GM10248 (cell line): Measurements from ENCODE around the gene HSP90AB1.

Experiments used
- CTCF ChIA-PET: fragments of 300-600 bp; sonication (Branson Sonifier 250); formaldehyde crosslinking; extraction: SDS; loops from one replicate; lab custom pipeline; 2021; ENCODE audit warnings: antibody characterized with exemption; lab: Yijun Ruan, JAX
- POLR2A ChIA-PET: fragments of 350-650 bp; sonication (Branson Sonifier 250); formaldehyde crosslinking; extraction: SDS; loops from one replicate; lab custom pipeline; 2020; ENCODE audit warnings: antibody characterized with exemption; lab: Yijun Ruan, JAX
- DNase-seq: peaks from one replicate; pipeline ENCODE4 v3.0.0; 2012; ENCODE audit errors: extremely low spot score
- CTCF ChIP-seq: IDR thresholded peaks from 2 replicates; pipeline ENCODE4 v1.5.1; 2012; ENCODE audit warnings: mild to moderate bottlenecking, low read depth; ENCODE audit errors: extremely low read depth, missing control alignments, control extremely low read depth

Gene HSP90AB1

GRCh38 chr6:44300292-44300823 lies 53.5 kb downstream of the HSP90AB1 start:
- no peak for TF ChIP-seq CTCF
- ChIA-PET CTCF (interaction anchor here (1.5 to 13.1 kb wide), 5 partner anchors 9 to 33 kb away, joined by 3 to 182 read pairs (median 11); partner anchors contain the start of genes AARS2, NFKBIE and TMEM151B), POLR2A (no interaction called here)
- no peak for DNase-seq

DNA sequence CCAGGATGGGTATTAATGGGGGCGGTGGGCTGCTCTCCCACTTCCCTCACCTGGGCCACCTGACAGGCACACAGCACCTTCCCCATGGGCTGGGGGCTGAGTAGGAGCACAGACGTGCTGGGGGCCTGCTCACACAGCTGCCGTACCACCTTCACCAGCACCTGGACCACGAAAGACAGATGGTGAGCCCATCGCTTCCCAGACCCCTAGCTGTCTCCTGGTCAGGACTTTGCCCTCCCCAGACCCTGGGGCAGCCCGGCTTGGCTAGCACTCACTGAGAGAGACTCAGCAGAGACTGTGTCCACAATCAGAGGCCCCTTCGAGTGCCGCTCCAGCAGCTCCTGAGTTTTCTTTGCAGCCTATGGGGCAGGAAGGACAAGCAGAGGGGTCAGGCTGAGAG lies 54.2 kb downstream of the HSP90AB1 start:
- ChIA-PET POLR2A (interaction anchor here (1.3 kb wide), 1 partner anchor 54 kb away, joined by 3 read pairs; the partner anchor contains the start of gene HSP90AB1), CTCF (interaction anchor here (1.5 to 13.1 kb wide), 4 partner anchors 9 to 34 kb away, joined by 3 to 182 read pairs (median 27); partner anchors contain the start of genes AARS2, NFKBIE and TMEM151B)

GRCh38 chr6:44301782-44302564 lies 55.1 kb downstream of the HSP90AB1 start:
- no peak for TF ChIP-seq CTCF
- no peak for DNase-seq
- ChIA-PET POLR2A (interaction anchor here (0.6 to 1.3 kb wide), 2 partner anchors 34 to 55 kb away, joined by 3 to 8 read pairs; partner anchors contain the start of gene HSP90AB1), CTCF (interaction anchor here (1.0 to 13.1 kb wide), 6 partner anchors 8 to 36 kb away, joined by 3 to 182 read pairs (median 6); partner anchors contain the start of genes AARS2, NFKBIE and TMEM151B)

More for the DNA sequence above, 54.2 kb downstream of the HSP90AB1 start:
- TF ChIP-seq CTCF, result no peak
- DNase-seq, result no peak

DNA sequence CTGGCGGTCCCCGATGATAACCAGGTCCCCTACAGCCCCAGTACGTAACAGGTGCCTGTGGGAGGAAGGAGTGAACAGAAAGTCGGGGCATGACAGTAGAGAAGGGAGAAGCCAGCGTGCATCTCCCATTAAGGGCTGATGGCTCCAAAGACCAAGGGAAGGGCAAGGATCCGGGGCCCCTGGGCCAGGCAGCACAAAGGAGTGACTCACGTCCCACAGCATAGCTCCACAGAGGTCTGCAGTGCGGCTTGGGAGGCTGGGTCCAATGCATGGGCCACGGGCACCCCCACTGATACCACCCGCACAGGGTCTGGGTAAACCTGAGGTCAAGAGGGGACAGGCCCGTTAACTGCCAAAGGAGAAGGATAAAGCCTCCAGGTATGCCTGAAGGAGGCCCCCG lies 56.0 kb downstream of the HSP90AB1 start:
- CTCF ChIA-PET, result interaction anchor here (0.7 to 13.1 kb wide), 9 partner anchors 8 to 130 kb away, joined by 3 to 182 read pairs (median 4); partner anchors contain the start of genes AARS2, NFKBIE and TMEM151B
- POLR2A ChIA-PET, result no interaction called here
- no peak for DNase-seq
- TF ChIP-seq CTCF, result no peak
